Middle frontal gyrus (tissue), 1 donor: ENCODE data around the gene FGFR2.
A peak's percentile ranks its signal among the peaks of the same experiment; 100 is the strongest.

Source experiments
- DNase-seq: peaks from one replicate; pipeline ENCODE4 v3.0.0-alpha.2; 2015; ENCODE audit warnings: low spot score; ENCODE audit errors: extremely low spot score

FGFR2 gene

GRCh38 chr10:121598263-121599249 lies at the start of gene FGFR2:
TSS of gene FGFR2 (minus strand) at chr10:121598444. CDS start at chr10:121593817, 4,627 bp downstream.
- DNase-seq = peak; percentile 74

- no peak for DNase-seq
Measured at GRCh38 chr10:121647401-121647800, 49.2 kb upstream of the FGFR2 start.

GRCh38 chr10:121645696-121646095 lies 47.5 kb upstream of the FGFR2 start:
- no peak for DNase-seq

- no peak for DNase-seq
Measured at GRCh38 chr10:121644501-121644900, 46.3 kb upstream of the FGFR2 start.

GRCh38 chr10:121640266-121640665 lies 42.0 kb upstream of the FGFR2 start:
- no peak for DNase-seq

GRCh38 chr10:121639416-121639815 lies 41.2 kb upstream of the FGFR2 start:
- DNase-seq = no peak

- no peak for DNase-seq
Measured at GRCh38 chr10:121637437-121637836, 39.2 kb upstream of the FGFR2 start.

GRCh38 chr10:121633056-121633455 lies 34.8 kb upstream of the FGFR2 start:
- no peak for DNase-seq

GRCh38 chr10:121631365-121632029 lies 33.3 kb upstream of the FGFR2 start:
- DNase-seq = no peak

GRCh38 chr10:121628859-121629258 lies 30.6 kb upstream of the FGFR2 start:
- DNase-seq = no peak

GRCh38 chr10:121627876-121628581 lies 29.8 kb upstream of the FGFR2 start:
- DNase-seq = no peak

GRCh38 chr10:121624836-121625486 lies 26.7 kb upstream of the FGFR2 start:
- DNase-seq = no peak

- no peak for DNase-seq
Measured at GRCh38 chr10:121618906-121619305, 20.7 kb upstream of the FGFR2 start.

GRCh38 chr10:121617176-121617575 lies 18.9 kb upstream of the FGFR2 start:
- DNase-seq = no peak

GRCh38 chr10:121616291-121616690 lies 18.0 kb upstream of the FGFR2 start:
- DNase-seq = no peak

- no peak for DNase-seq
Measured at GRCh38 chr10:121615836-121616235, 17.6 kb upstream of the FGFR2 start.

- no peak for DNase-seq
Measured at GRCh38 chr10:121615435-121615793, 17.2 kb upstream of the FGFR2 start.

GRCh38 chr10:121614613-121615434 lies 16.6 kb upstream of the FGFR2 start:
- DNase-seq = no peak

GRCh38 chr10:121613456-121613855 lies 15.2 kb upstream of the FGFR2 start:
- no peak for DNase-seq

GRCh38 chr10:121611393-121612159 lies 13.3 kb upstream of the FGFR2 start:
- DNase-seq = no peak
